SKM-1 treated with dmso at 0.1 percent for 144 hours (cell line): ENCODE data around the gene ST6GALNAC2.

Experiments used
- DNase-seq: peaks from one replicate; lab custom pipeline; 2025; ENCODE audit not compliant: unreplicated experiment; lab: John Stamatoyannopoulos, UW

ST6GALNAC2 gene

DNA sequence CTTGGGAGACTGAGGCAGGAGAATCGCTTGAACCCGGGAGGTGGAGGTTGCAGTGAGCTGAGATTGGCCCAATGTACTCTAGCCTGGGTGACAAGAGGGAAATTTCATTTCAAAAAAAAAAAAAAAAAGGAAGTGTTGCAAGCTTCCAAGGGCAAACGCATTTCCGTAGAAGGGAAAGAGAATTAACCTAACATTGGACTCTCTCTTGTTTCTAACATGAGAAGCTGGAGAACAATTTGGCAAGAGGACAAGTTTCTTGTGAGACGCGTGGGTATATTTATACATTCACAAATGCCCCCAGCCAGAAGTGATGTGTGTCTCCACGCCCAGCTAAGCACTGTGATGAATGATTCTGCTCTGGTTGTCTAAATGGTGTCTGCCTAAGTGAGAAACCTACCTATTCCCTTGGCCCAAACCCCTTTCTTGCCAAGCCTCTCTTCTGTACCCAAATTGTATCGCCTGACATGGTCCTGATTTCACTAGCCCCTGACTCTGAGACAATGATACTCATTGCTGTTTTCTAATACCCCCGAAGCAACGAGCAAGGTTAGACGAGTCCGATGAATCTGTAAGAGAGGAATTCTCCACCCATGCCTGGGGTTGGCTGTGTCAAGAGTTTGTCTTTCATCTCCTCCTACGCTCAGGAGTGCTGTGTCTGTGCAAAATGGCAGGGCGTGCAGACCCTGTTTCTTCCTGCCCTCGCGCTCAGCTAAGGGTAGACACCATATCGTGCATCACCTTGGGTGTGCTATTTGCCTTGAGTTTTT is 14.2 kb upstream of the ST6GALNAC2 start:
- peak; percentile 69 for DNase-seq

DNA sequence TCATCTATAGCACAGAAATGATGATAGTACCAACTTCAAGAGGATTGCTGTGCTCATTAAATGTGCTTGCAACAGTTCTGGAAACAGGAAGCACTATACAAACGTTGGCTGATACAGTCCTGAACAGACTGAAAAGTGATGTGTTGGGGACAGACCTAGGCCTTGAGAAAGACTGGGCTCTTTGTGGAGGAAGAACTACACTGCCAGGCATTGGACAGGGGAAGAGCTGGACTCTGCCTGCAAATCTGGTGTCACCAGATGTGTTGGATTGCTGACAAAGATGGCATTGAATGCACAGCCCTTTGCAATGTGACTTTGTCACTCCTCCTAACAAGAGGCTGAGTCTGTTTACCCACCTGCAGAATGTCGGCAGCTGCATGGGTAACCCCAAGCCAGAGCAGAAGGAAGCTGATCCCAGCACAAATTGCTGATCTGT is 12.4 kb upstream of the ST6GALNAC2 start:
- peak; percentile 82 for DNase-seq

DNA sequence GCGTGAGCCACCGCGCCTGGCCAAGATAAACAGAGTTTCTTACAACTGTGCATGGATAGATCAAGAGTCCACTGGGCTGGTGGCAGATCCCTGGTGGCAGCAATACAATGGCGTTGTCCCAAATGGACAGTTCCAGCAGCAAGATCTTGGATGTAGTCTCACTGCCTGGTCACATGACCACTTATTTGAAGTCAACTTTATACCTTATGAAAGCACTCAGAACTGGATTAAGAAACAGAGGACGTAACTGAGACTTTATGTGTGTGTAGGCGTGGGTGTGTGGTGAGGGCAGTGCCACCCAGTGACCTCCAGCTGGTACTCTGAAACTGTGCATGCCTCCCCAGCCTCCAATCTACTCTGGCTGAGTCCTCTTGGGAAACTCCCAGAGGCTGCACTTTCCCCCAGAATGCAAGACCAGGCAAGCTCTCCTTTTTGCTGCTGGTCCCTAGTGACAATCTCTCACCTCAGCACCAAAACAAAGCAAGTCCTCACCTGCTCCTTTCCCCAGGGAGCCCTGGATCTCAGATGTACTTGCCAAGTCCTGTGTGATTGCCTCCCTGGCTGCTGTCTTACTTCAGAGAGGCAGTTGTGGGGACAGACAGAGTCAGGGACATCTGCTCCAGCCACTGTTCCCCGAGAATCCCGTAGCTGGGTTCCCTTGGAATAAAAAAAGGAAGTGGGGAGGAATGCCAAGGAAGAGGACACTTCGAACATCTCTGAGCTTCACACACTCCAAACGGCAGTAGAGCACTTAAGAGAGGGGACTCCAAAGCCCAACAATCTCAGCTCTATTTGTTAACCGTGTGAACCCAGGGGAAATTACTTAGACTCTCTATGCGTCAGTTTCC is 11.7 kb upstream of the ST6GALNAC2 start:
- no peak for DNase-seq

DNA sequence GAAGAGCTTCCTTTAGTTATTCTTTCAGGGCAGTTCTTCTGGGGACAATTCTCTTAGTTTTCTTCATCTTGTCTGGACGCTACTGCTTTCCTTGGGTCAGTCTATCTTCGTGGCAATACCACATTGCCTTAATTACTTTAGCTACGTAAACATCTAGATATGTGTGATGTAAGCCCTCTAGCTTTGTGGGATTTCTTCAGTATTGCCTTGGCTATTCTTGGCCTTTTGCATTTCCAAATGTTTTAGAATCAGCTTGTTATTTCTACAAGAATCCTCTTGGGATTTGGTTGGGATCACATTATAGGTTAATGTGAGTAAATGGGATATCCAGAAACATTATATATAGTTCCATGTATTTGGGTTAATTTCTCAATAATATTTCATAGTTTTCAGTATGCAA is 9.0 kb upstream of the ST6GALNAC2 start:
- DNase-seq, result no peak

DNA sequence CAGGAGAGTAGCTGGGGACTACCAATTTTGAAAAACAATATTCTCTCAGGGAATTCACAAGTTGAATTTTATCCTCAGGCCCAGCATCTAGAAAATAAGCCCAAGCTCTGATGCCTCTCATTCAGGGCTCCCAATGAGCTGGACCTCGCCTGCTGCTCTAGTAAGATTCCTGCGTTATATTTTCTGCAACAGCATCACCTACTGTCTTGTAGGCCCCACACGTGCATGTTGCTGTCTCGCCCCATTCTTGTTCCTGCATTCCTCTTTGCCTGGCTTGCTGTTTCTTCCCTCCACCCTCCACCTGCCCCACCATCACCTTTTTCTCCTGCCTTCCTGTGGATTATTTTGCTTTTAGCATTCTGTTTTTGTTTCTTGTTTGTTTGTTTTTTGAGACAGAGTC is 8.3 kb upstream of the ST6GALNAC2 start:
- DNase-seq, result no peak

DNA sequence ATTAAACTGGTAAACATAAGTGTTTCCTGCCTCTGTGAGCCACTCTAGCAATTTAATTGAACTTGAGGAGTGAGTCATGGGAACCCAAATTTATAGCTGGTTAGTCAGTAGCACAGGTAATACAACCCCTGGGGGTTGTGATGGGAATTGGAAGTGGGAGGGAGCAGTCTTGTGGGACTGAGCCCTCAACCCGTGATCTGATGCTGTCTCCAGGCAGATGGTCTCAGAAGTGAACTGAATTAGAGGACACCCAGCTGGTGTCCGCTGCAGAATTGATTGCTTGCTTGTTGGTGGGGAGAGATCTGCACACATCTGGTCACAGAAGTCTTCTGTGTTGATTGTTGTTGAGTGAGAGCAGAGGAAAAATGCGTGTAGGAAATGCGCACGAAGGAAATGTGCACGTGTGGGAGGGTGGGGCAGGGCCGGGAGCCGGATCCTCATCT is 7.7 kb upstream of the ST6GALNAC2 start:
- DNase-seq, result no peak

DNA sequence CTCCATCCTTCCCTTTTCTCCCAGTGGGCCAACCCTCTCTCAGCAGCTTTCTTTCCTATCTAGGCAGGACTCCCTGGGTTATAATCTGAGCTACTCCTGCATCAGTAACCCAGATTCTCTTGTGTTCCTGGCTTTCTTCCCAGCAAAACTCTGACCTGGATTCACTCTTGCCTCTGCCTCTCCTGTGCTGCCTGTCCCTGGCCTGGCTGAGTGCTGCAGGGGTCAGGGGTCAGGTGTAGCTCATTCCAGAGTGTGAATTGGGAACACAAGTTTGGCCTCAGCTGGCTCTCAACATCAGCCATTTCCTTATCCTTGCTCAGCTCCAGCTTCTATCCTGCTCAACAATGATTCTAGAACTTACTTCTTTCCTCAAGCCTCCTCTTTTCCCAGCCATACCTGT is 2.5 kb upstream of the ST6GALNAC2 start:
- DNase-seq, result no peak

DNA sequence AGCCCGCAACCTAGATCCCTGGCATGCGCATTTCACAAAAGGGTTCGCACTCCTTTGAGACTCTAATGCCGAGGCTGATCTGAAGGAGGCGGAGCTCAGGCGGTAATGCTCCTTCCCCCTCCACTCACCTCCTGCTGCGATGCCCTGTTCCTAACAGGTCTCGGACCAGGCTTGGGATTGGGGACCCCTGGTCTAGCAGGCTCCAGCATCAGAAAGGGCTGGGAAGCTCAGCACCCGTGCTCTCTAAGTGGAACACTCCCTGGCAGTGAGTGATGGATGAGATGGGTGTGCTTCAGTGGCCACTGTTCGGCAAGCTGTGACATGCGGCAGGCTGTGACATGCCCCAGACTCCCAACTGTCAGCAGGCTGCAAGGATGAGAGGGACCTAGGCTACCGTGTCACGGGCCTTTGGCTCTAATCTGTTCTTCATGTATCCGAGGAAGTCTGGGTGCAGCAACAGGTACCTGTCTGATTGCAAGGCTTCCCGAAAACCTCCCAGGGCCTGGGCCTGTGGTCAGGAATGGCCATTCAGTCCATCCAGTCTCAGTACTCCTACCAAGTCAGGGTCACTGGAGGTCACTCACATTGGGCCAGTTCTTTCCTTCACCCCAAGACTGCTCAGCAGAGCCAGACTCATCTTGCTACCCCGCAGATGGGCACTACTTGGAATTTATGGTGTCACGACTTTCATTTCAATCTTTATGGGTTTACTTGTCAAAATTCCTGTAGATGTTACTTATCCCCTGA is 1.3 kb upstream of the ST6GALNAC2 start:
- no peak for DNase-seq

DNA sequence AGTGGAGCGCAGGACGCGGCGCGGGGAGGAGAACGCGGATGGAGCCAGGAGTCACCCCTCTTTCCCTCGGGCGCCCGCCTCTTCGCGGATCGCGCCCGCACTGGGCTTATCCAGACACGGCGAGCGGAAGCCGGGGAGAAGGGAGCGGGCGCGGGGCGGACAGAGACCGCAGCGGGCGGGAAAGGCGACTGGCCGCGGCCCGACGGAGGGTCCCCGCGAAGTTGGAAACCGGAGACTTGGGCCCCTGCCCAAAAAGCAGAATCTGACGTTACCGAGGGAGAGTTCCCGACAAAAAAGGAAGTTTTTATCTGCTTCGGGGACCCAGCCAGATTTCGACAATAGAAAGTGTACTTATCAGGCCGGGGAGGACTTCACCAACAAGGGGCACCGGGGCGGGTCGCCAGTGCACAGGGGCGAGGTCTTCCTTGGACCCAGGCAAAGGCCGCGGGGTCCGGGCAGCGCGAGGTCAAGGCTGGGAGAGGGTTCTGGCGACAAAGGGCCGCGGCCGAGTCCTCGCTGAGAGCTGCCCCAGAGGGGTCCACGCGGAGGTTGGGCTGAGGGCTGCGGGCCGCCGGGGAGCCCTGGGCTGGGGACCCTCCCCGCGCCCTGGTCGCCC is 519 bp downstream of the ST6GALNAC2 start:
- DNase-seq, result no peak

DNA sequence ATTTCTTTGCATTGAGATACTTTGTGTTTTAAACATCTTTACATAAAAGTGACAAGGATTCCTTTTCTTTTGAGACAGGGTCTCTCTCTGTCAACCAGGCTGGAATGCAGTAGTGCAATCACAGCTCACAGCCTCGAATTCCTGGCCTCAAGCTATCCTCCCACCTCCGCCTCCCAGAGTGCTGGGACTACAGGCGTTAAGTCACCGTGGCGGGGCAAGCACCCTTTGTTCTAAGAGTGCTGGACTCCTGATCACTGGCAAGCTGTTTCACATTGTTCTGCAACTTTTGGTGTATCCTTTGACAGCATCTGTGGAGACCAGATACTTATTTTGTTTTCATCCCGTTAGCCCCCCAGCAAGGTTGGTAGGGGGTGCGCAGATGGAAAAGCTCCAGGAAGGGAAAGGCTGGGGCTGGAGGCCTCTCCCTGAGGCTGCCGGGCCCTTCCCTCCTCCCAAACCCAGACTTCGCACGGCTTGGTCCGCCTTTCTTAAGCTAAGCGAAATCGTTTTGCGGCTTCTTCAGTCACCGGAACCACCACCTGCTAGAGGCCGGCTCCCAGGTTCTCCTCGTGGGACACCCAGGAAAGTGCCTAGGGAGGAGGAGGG is 1.1 kb downstream of the ST6GALNAC2 start:
- DNase-seq, result no peak

DNA sequence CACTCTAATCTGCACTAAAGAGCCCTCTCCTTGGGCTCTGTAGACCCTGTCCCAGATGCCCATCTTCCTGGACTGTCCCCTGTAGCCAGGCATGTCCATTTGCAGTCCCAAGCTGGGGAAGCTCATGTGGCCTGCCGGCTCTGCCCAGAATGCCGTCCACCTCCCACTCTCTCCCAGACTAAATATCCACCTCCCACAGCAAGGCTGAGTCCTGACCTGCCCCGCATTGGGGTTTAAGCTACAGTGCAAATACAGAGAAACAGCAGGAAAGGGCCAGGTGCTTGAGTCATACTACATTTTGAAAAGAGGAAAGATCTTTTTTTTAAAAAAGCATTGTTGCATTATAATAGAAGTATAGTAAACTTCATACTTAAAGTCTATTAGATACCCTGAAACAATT is 3.0 kb downstream of the ST6GALNAC2 start:
- DNase-seq, result no peak

DNA sequence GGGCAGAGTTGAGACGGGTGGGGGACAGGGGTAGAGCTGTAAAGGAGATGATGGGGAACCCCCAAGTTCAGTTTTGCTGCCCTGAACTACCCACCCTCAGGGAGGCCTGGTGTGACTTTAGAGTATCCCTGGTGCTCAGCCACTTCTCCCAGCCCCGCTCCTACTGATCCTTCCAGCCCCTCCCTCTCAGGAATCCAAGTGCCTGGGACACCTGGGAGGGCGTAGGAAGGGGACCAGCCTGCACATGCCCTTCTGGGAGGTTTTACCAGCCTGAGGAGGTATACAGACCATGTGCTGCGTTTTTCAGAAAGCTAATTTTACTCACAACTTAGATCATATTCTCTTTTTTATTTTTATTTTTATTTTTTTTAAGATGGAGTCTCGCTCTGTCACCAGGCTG is 4.1 kb downstream of the ST6GALNAC2 start:
- DNase-seq, result no peak

DNA sequence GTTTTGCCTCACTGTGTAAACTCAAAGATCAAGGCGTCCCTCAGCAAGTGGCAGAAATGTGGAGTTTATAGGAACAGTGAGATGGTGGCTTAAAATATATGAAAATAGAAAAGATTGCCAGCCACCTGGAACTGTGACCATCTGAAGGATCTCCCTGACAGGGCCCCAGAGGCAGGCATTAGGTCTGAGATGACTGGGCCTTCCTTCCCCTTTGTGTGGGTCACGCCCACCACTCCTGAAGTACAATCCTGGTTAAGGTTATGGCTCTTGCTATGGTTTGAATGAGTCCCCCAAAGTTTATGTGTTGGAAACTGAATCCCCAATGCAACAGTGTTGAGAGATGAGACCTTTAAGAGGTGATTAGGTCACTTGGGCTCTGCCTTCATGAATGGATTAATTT is 6.4 kb downstream of the ST6GALNAC2 start:
- DNase-seq, result no peak

DNA sequence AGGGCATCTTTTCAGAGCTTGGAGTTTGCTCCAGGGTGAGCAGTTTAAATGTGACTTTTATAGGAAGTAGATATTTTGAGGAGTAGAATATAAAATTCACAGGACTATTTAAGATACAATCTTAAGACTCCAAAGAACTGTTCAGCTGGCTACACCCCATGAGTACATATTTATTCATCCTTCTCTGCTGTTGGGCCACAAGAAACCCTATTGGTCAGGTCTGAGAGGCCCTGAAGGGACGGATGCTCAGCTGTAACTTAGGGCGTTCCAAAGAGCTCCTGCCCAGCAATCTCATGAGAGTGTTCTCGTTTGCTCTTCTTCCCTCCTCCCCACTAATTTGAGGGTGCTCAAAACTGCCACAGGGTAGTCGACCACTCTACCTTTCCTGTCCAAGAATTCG is 7.3 kb downstream of the ST6GALNAC2 start:
- no peak for DNase-seq

DNA sequence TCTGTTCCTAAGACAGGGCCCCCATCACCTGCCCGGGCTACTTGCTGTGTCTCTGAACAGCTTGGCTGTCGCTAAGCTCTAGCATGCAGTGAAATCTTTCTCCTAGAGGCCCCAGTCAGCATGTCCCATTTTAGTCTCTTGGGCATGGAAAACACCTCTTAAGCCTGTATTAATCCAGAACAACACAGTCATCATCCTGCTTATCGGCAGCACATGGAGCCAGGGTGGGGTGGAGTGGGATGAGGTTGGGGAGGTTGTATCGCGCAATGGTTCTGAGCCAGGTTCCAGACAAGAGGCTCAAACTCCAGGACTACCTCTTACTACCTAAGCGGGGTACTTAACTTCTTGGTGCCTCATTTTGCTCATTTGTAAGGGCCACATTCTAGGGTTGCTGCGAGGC is 7.8 kb downstream of the ST6GALNAC2 start:
- DNase-seq, result no peak

DNA sequence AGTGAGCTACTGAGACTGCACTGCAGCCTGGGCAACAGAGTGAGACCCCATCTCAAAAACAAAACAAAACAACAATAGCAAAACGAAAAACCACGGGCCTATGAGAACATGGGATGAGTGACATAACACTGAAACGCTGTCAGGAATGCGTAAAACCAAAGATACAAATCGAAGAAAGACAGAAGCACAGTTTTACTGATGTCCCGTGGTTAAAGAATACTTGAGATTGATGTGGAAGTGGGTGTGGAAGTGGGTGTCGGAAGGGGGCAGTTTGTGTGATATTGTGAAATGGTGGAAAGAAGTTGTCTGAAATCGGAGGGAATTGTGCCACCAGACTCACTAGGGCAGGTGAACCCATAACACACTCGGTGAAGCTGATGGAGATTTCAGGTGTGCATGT is 9.5 kb downstream of the ST6GALNAC2 start:
- DNase-seq, result no peak

DNA sequence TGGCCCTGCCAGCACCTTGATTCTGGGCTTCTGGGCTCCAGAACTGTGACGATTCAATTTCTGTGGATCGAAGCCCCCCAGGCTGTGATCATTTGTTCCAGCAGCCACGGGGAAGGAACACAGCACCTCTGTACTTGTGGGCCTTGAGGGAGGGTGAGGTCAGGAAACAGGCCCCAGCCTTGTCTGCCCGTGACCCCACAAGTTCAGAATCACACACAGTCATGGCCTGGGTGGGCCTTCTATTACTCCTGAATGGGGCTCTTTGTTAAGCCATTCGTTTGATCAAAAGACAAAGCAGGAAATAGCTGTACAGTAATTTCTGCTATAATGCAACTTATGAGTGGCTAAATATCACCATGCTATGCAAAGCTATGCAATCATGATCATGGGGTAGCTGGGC is 10.1 kb downstream of the ST6GALNAC2 start:
- DNase-seq, result no peak

DNA sequence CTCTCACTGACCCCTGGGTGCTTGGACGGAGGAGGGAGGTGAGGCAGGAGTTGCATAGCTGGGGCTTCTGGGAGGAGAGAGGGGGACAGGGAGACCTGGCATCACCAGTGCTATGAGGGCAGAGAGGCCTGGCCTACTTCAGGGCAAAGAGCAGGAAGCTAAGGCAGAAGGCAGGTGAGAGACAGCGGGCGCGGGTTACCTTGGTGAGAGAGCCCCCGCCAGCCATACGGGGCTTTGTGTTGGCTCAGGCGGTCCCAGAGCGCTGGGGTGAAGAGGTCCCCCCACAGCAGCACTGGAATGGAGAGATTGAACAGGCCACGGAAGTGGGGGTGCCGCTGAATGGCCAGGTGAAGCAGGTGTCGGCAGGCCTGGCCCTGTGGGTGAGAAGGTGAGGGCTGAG is 11.5 kb downstream of the ST6GALNAC2 start:
- no peak for DNase-seq

DNA sequence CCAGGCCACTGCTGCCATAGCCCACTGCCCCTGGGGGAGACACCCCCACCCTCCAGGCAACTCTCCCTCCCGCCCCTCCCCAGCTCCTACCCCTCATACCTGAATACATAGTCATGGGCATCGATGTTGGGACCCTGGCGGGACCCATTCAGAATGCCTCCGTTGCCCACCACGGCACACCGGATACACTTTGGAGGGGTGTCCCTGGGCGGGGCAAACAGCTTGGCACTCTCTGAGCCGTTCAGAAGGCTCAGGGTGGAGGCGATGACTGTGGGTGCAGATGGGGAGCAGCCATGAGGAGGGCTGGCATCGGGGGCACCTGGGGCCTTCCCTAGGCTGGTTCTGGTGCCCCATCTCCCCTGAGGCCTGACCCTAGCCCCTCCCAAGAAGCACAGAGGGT is 12.6 kb downstream of the ST6GALNAC2 start:
- no peak for DNase-seq

DNA sequence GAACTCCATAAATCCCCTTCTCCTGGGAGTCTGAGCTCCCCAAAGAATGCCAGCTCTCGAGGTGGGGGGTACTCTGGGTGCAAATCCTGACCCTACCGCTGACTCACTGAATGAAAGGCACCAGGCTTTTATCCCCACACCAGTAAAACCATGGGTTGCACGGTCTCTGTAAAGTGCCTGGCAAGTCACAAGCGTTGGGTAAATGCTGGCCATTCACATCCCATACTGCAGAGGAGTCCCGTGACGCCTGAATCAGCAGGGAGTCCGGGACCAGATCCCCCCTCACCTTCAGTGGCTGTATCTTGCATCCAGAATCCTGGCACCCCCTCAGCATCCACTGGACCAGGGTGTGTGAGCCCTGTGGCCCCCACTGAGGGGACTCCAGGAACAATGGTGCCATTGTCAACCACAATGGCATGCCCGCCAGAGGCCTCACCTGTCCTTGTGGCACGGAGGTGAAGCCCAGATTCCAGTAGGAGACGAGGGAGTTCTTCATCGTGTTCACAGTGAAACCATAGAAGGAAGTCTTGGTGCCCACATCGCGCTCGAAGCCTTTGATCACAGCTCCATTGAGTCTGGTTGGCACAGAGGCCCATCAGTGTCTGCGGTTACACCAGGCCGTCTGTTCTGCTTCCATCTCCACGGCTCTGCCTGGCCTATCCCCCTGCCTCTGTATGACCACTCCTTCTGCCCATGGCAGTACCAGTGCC is 13.3 kb downstream of the ST6GALNAC2 start:
- no peak for DNase-seq
